ENCODE measurements around the gene CCDC187. TPM values are rescaled to one million over a fixed set of nuclear protein-coding genes. Genes with fewer than 3 reads are reported as not detected.

The CCDC187 gene
- polyA plus RNA-seq, 1 donor from 2014 or later: not detected

DNA sequence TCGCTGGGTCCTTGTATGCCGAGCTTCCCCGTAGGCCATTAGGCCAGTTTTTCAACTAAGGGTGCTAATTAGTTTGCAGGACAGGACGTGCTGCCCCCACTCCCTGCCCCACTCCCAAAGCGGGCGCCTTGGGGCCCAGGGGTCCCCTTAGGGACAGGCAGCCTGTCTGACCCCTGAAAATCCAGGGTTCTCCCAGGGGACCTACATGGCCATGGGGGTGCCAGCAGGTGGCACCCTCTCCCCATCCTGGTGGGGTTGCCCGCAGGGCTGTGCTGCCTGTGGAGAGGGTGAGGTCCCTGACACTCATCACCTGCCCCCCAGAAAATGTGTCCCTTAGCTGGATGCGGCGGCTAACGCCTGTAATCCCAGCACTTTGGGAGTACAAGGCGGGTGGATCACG is 8.5 kb upstream of the CCDC187 start:
- Histone ChIP-seq H3K4me3 (ENCODE audit: low read length) (no peak overlapping the region), H2AFZ (ENCODE audit: low read depth, low read length) (no peak overlapping the region), H3K9me3 (ENCODE audit: low read length) (peaks cover 5% of the 10 kb centered on the region), H3K36me3 (ENCODE audit: insufficient read depth, low read length) (no peaks in the 10 kb centered on the region), H3K27me3 (ENCODE audit: insufficient read depth, low read depth, low read length) (no peaks in the 10 kb centered on the region), H3K27ac (ENCODE audit: low read length) (no peak overlapping the region), H4K20me1 (ENCODE audit: insufficient read depth) (no peaks in the 10 kb centered on the region), H3K4me2 (ENCODE audit: low read length) (no peak overlapping the region), H3K9me2 (ENCODE audit: insufficient read depth, low read length) (no peaks in the 10 kb centered on the region), H3K9ac (ENCODE audit: low read length) (no peak overlapping the region), H3K79me2 (replicated peaks; ENCODE audit: insufficient read depth, low read length) (no peaks in the 10 kb centered on the region), H3F3A (ENCODE audit: insufficient read depth, low read length, poor library complexity, severe bottlenecking) (no peaks in the 10 kb centered on the region)
- TF ChIP-seq TAF1 (IDR thresholded peaks at IDR 0.05; ENCODE audit: low read depth): no peak
- no peak for TF ChIP-seq EP300 (conservative IDR thresholded peaks at IDR 0.05; ENCODE audit: poor library complexity, severe bottlenecking)
- no peak for TF ChIP-seq POLR2AphosphoS5 (IDR thresholded peaks at IDR 0.05)
- TF ChIP-seq CTCF (IDR thresholded peaks at IDR 0.05; ENCODE audit: poor library complexity, severe bottlenecking): no peak
- TF ChIP-seq MXI1 (conservative IDR thresholded peaks at IDR 0.05; ENCODE audit: poor library complexity, severe bottlenecking): no peak
- TF ChIP-seq, protein P1, sequence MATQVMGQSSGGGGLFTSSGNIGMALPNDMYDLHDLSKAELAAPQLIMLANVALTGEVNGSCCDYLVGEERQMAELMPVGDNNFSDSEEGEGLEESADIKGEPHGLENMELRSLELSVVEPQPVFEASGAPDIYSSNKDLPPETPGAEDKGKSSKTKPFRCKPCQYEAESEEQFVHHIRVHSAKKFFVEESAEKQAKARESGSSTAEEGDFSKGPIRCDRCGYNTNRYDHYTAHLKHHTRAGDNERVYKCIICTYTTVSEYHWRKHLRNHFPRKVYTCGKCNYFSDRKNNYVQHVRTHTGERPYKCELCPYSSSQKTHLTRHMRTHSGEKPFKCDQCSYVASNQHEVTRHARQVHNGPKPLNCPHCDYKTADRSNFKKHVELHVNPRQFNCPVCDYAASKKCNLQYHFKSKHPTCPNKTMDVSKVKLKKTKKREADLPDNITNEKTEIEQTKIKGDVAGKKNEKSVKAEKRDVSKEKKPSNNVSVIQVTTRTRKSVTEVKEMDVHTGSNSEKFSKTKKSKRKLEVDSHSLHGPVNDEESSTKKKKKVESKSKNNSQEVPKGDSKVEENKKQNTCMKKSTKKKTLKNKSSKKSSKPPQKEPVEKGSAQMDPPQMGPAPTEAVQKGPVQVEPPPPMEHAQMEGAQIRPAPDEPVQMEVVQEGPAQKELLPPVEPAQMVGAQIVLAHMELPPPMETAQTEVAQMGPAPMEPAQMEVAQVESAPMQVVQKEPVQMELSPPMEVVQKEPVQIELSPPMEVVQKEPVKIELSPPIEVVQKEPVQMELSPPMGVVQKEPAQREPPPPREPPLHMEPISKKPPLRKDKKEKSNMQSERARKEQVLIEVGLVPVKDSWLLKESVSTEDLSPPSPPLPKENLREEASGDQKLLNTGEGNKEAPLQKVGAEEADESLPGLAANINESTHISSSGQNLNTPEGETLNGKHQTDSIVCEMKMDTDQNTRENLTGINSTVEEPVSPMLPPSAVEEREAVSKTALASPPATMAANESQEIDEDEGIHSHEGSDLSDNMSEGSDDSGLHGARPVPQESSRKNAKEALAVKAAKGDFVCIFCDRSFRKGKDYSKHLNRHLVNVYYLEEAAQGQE (IDR thresholded peaks at IDR 0.05; ENCODE audit: borderline replicate concordance): no peak
- TF ChIP-seq RAD21 (conservative IDR thresholded peaks at IDR 0.05): no peak
- no peak for TF ChIP-seq SMC3 (conservative IDR thresholded peaks at IDR 0.05; ENCODE audit: poor library complexity)
- no peak for TF ChIP-seq EZH2 (IDR thresholded peaks at IDR 0.05; ENCODE audit: borderline replicate concordance, insufficient read depth, low read length, poor library complexity, severe bottlenecking)

DNA sequence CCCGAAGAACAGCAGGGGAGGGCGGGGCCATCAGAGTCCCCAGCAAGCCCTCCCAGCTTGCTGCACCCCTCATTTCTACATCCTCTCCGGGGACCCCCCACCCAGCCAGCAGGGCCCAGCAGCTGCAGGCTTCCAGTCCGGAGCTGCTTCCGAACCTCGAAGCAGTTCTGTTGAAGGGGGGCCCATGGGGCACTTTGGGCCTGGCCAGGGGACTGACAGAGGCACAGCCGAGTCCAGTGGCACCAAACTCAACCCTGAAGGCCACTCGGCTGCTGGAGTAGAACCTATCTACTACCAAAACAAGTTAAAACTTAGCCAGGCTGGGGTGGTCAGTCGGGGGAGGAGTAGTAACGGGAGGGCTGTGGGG is 8.1 kb upstream of the CCDC187 start:
- TF ChIP-seq EZH2 (IDR thresholded peaks at IDR 0.05; ENCODE audit: borderline replicate concordance, insufficient read depth, low read length, poor library complexity, severe bottlenecking) (no peak), MXI1 (conservative IDR thresholded peaks at IDR 0.05; ENCODE audit: poor library complexity, severe bottlenecking) (no peak), SMC3 (conservative IDR thresholded peaks at IDR 0.05; ENCODE audit: poor library complexity) (no peak), EP300 (conservative IDR thresholded peaks at IDR 0.05; ENCODE audit: poor library complexity, severe bottlenecking) (no peak), TAF1 (IDR thresholded peaks at IDR 0.05; ENCODE audit: low read depth) (no peak), POLR2AphosphoS5 (IDR thresholded peaks at IDR 0.05) (no peak), CTCF (IDR thresholded peaks at IDR 0.05; ENCODE audit: poor library complexity, severe bottlenecking) (no peak), RAD21 (conservative IDR thresholded peaks at IDR 0.05) (no peak)
- TF ChIP-seq, protein P1 (IDR thresholded peaks at IDR 0.05; ENCODE audit: borderline replicate concordance): no peak
- Histone ChIP-seq H3K27me3 (ENCODE audit: insufficient read depth, low read depth, low read length) (no peaks in the 10 kb centered on the region), H2AFZ (ENCODE audit: low read depth, low read length) (no peak overlapping the region), H3K27ac (ENCODE audit: low read length) (no peak overlapping the region), H3K4me2 (ENCODE audit: low read length) (no peak overlapping the region), H3K79me2 (replicated peaks; ENCODE audit: insufficient read depth, low read length) (no peaks in the 10 kb centered on the region), H3F3A (ENCODE audit: insufficient read depth, low read length, poor library complexity, severe bottlenecking) (no peaks in the 10 kb centered on the region), H3K36me3 (ENCODE audit: insufficient read depth, low read length) (no peaks in the 10 kb centered on the region), H3K9me2 (ENCODE audit: insufficient read depth, low read length) (no peaks in the 10 kb centered on the region), H3K4me3 (ENCODE audit: low read length) (no peak overlapping the region), H3K9ac (ENCODE audit: low read length) (no peak overlapping the region), H3K9me3 (ENCODE audit: low read length) (peaks cover 5% of the 10 kb centered on the region), H4K20me1 (ENCODE audit: insufficient read depth) (no peaks in the 10 kb centered on the region)

All from neural cell (in vitro differentiated cells).